MM.1S (cell line): ENCODE results near the gene DEFB124.
"Not testable (repeated sequence)": the region's sequence is repeated elsewhere in the genome, so short reads cannot be mapped to it uniquely, and the experiment has no call there.

ENCODE experiments used
- DNase-seq: peaks from one replicate; pipeline ENCODE4 v3.0.0-alpha.2; 2015
- H2AFZ ChIP-seq: fragments of 300-600 bp; sonication (generic); 2 replicates; pipeline ENCODE4 v1.6.0; 2016; ENCODE audit warnings: antibody characterized with exemption, low read length
- H3F3A ChIP-seq: fragments of 300-600 bp; sonication (generic); 2 replicates; pipeline ENCODE4 v1.6.1; 2016; ENCODE audit warnings: mild to moderate bottlenecking, antibody characterized with exemption, low read length, moderate library complexity, mixed read lengths; ENCODE audit not compliant: insufficient read depth
- H3K27ac ChIP-seq: fragments of 300-600 bp; sonication (generic); 2 replicates; pipeline ENCODE4 v1.5.1; 2016; ENCODE audit warnings: mild to moderate bottlenecking, low read length
- H3K27me3 ChIP-seq: fragments of 300-600 bp; sonication (generic); replicated peaks from 2 replicates; pipeline ENCODE4 v1.6.0; 2016; ENCODE audit warnings: low read length; ENCODE audit not compliant: insufficient read depth
- H3K36me3 ChIP-seq: fragments of 300-600 bp; sonication (generic); replicated peaks from 2 replicates; pipeline ENCODE4 v1.6.1; 2016; ENCODE audit warnings: mild to moderate bottlenecking, low read length, mixed read lengths; ENCODE audit not compliant: insufficient read depth
- H3K4me1 ChIP-seq: fragments of 300-600 bp; sonication (generic); 2 replicates; pipeline ENCODE4 v1.6.1; 2016; ENCODE audit warnings: low read length, mixed read lengths
- H3K4me2 ChIP-seq: fragments of 300-600 bp; sonication (generic); 2 replicates; pipeline ENCODE4 v1.6.0; 2016; ENCODE audit warnings: low read depth, low read length
- H3K4me3 ChIP-seq: fragments of 300-600 bp; sonication (generic); 2 replicates; pipeline ENCODE4 v1.5.1; 2016; ENCODE audit warnings: low read length, mixed read lengths
- H3K79me2 ChIP-seq: fragments of 300-600 bp; sonication (generic); 2 replicates; pipeline ENCODE4 v1.6.1; 2016; ENCODE audit warnings: mixed run types, low read length, mixed read lengths
- H3K9ac ChIP-seq: fragments of 300-600 bp; sonication (generic); 2 replicates; pipeline ENCODE4 v1.6.1; 2016; ENCODE audit warnings: low read length, mixed read lengths
- H3K9me2 ChIP-seq: fragments of 300-600 bp; sonication (generic); replicated peaks from 2 replicates; pipeline ENCODE4 v1.6.1; 2016; ENCODE audit warnings: mild to moderate bottlenecking, low read length, mixed read lengths; ENCODE audit not compliant: insufficient read depth
- H3K9me3 ChIP-seq: fragments of 300-600 bp; sonication (generic); replicated peaks from 2 replicates; pipeline ENCODE4 v1.6.1; 2016; ENCODE audit warnings: mild to moderate bottlenecking, low read length, mixed read lengths; ENCODE audit not compliant: insufficient read depth
- H4K20me1 ChIP-seq: fragments of 300-600 bp; sonication (generic); 2 replicates; pipeline ENCODE4 v1.6.1; 2016; ENCODE audit warnings: mild to moderate bottlenecking, low read length, moderate library complexity, mixed read lengths; ENCODE audit not compliant: insufficient read depth
- CTCF ChIP-seq: fragments of 300-600 bp; sonication (generic); IDR thresholded peaks from 2 replicates; pipeline ENCODE4 v1.5.1; 2016; ENCODE audit warnings: antibody characterized with exemption, low read length, mixed read lengths
- EZH2 ChIP-seq: fragments of 300-600 bp; sonication (generic); optimal IDR thresholded peaks from 2 replicates; pipeline ENCODE3; 2017; ENCODE audit warnings: low read depth, mild to moderate bottlenecking, antibody characterized with exemption, low read length, mixed read lengths
- EZH2phosphoT487 ChIP-seq: fragments of 300-600 bp; sonication (generic); IDR thresholded peaks from 2 replicates; pipeline ENCODE4 v1.6.1; 2018; ENCODE audit warnings: antibody characterized with exemption, low read length

Gene DEFB124

GRCh38 chr20:31508517-31509244 is 33.8 kb upstream of the DEFB124 start:
- no peak overlapping the region for H3K4me2 ChIP-seq
- no peak overlapping the region for H2AFZ ChIP-seq
- TF ChIP-seq EZH2phosphoT487 = no peak
- no peak for TF ChIP-seq CTCF
- TF ChIP-seq EZH2 = no peak
- H3K27ac ChIP-seq = no peak overlapping the region
- DNase-seq = no peak
- no peaks in the 10 kb centered on the region for H3K9me3 ChIP-seq
- no peaks in the 10 kb centered on the region for H3K9me2 ChIP-seq
- H3K4me1 ChIP-seq = no peaks in the 10 kb centered on the region
- no peak overlapping the region for H3K4me3 ChIP-seq
- no peaks in the 10 kb centered on the region for H3K27me3 ChIP-seq
- no peaks in the 10 kb centered on the region for H3K79me2 ChIP-seq
- H3K36me3 ChIP-seq = no peaks in the 10 kb centered on the region
- H3K9ac ChIP-seq = no peak overlapping the region
- no peaks in the 10 kb centered on the region for H4K20me1 ChIP-seq
- H3F3A ChIP-seq = no peaks in the 10 kb centered on the region

- Histone ChIP-seq H3K27ac (no peak overlapping the region), H3K36me3 (no peaks in the 10 kb centered on the region), H2AFZ (no peak overlapping the region), H3K4me1 (no peaks in the 10 kb centered on the region), H3K9ac (no peak overlapping the region), H3K4me2 (no peak overlapping the region), H3K4me3 (no peak overlapping the region), H3K9me3 (no peaks in the 10 kb centered on the region), H3K79me2 (no peaks in the 10 kb centered on the region), H3F3A (no peaks in the 10 kb centered on the region), H3K27me3 (no peaks in the 10 kb centered on the region), H3K9me2 (no peaks in the 10 kb centered on the region), H4K20me1 (no peaks in the 10 kb centered on the region)
- TF ChIP-seq EZH2 (no peak), EZH2phosphoT487 (no peak), CTCF (no peak)
- DNase-seq = no peak
Observed at GRCh38 chr20:31505903-31506302, 31.0 kb upstream of the DEFB124 start.

- peak; percentile 84 for TF ChIP-seq CTCF
- not testable (repeated sequence) for H3K27me3 ChIP-seq, H3F3A ChIP-seq, H3K4me3 ChIP-seq, H3K27ac ChIP-seq, H3K9ac ChIP-seq, H3K4me1 ChIP-seq, H3K9me3 ChIP-seq, H4K20me1 ChIP-seq, H3K9me2 ChIP-seq, H3K79me2 ChIP-seq, H3K36me3 ChIP-seq
- Histone ChIP-seq H3K4me2 (peak overlapping the region; percentile 57; the same call in 1 of the 2 replicates), H2AFZ (peak overlapping the region; percentile 80; the same call in 1 of the 2 replicates)
- peak; percentile 81 for DNase-seq
Observed at GRCh38 chr20:31502884-31503673, 28.2 kb upstream of the DEFB124 start.
